K562 (cell line): Measurements from ENCODE around the gene SLC29A3. TPM values are rescaled to one million over a fixed set of nuclear protein-coding genes. Genes with fewer than 3 reads are reported as not detected.

ENCODE experiments used
- BRCA1 ChIP-seq, 2 experiments: fragments of 450-650 bp in 1 of 2; sonication (generic) in 1 of 2; formaldehyde crosslinking in 1 of 2; IDR thresholded peaks; 2 replicates each; pipeline versions ENCODE4 v1.5.0 to v1.6.1; 2017 to 2020; ENCODE audit warnings: mild to moderate bottlenecking in 1 of 2, missing genetic modification reagents in 1 of 2
- BRD4 ChIP-seq: fragments of 200-600 bp; sonication (generic); IDR thresholded peaks from 2 replicates; pipeline ENCODE4 v1.6.1; 2017; ENCODE audit warnings: inconsistent platforms
- CC2D1A ChIP-seq: fragments of 450-650 bp; IDR thresholded peaks from 2 replicates; pipeline ENCODE4 v1.6.1; 2017; ENCODE audit warnings: mild to moderate bottlenecking
- HLTF ChIP-seq: fragments of 450-650 bp; IDR thresholded peaks from 2 replicates; pipeline ENCODE4 v1.6.1; 2016
- SETDB1 ChIP-seq: IDR thresholded peaks from one replicate; pipeline ENCODE4 v1.6.1; 2012; ENCODE audit warnings: low read length, control low read depth, inconsistent platforms
- SPI1 ChIP-seq: IDR thresholded peaks from 2 replicates; pipeline ENCODE4 v1.6.1; 2011; ENCODE audit warnings: low read depth, low read length, control low read depth, borderline replicate concordance
- XRCC5 ChIP-seq: fragments of 200-400 bp; formaldehyde crosslinking; IDR thresholded peaks from 2 replicates; pipeline ENCODE4 v1.6.1; 2017; ENCODE audit warnings: low read depth, mild to moderate bottlenecking, low read length
- polyA plus RNA-seq, 8 experiments: library from polyadenylated mRNA; depleted of rRNA in 4 of 8; stranded (reverse) in 5 of 8; unstranded in 3 of 8; fragments of >200 nt; fragmentation: Nextera tagmentation in 2 of 8; fragmentation: Illumina TruSeq in 1 of 8; extraction: Ambion mirVana in 2 of 8; extraction: Trizol in 1 of 8; gene quantifications; 2 replicates each; pipeline versions ENCODE4 v1.2.1 to v1.2.3, GENCODE V29; 2011 to 2014; ENCODE audit warnings: inconsistent platforms in 1 of 8, missing spikeins in 1 of 8
- total RNA-seq, 7 experiments: library from RNA; depleted of rRNA in 6 of 7; stranded (reverse); fragments of >200 nt in 6 of 7; fragmentation: Illumina TruSeq in 2 of 7; extraction: Trizol in 2 of 7; gene quantifications; 2 replicates each; pipeline versions ENCODE4 v1.2.1 to v1.2.3, GENCODE V29; 2011 to 2021; ENCODE audit warnings: low replicate concordance in 1 of 7
- TF ChIP-seq, protein P1 (sequence below), 3 experiments: IDR thresholded peaks in 2 of 3; conservative IDR thresholded peaks in 1 of 3; 2 replicates each; pipeline ENCODE4 v1.5.1; 2011 to 2012; ENCODE audit warnings: low read length in 3 of 3, mild to moderate bottlenecking in 3 of 3, control low read depth in 2 of 3, improper control_type of control experiment in 1 of 3, inconsistent platforms in 1 of 3, low read depth in 1 of 3, mixed read lengths in 1 of 3, moderate library complexity in 1 of 3; ENCODE audit not compliant: insufficient read depth in 2 of 3
- TF ChIP-seq, protein P2 (sequence below): fragments of 450-650 bp; IDR thresholded peaks from 2 replicates; pipeline ENCODE4 v1.7.1; 2018; ENCODE audit warnings: mild to moderate bottlenecking, low read depth; ENCODE audit not compliant: partially characterized antibody
- TF ChIP-seq, protein P3 (sequence below): fragments of 250-450 bp; sonication (Bioruptor Pico); IDR thresholded peaks from 2 replicates; pipeline ENCODE4 v1.4.0; 2020; ENCODE audit warnings: borderline replicate concordance
- TF ChIP-seq, protein P4 (sequence below): fragments of 250-450 bp; sonication (Bioruptor Pico); IDR thresholded peaks from 2 replicates; pipeline ENCODE4 v1.5.0; 2021; ENCODE audit warnings: mild to moderate bottlenecking, moderate library complexity
- TF ChIP-seq, protein P5 (sequence below): fragments of 450-650 bp; formaldehyde crosslinking; IDR thresholded peaks from 2 replicates; pipeline ENCODE4 v1.4.0; 2022; ENCODE audit warnings: mild to moderate bottlenecking, moderate library complexity
- TF ChIP-seq, protein P6 (sequence below): IDR thresholded peaks from 2 replicates; pipeline ENCODE4 v1.6.1; 2011; ENCODE audit warnings: borderline replicate concordance, low read depth, mild to moderate bottlenecking, moderate library complexity, low read length; ENCODE audit not compliant: insufficient read depth, poor library complexity, severe bottlenecking

SLC29A3 gene
- total and polyA plus RNA-seq, 9 of the 15 experiments (the other 6 are each of a cell fraction or from before 2014, with no cell fraction given), result 2.1 to 10.7 (median 4.6) TPM

DNA sequence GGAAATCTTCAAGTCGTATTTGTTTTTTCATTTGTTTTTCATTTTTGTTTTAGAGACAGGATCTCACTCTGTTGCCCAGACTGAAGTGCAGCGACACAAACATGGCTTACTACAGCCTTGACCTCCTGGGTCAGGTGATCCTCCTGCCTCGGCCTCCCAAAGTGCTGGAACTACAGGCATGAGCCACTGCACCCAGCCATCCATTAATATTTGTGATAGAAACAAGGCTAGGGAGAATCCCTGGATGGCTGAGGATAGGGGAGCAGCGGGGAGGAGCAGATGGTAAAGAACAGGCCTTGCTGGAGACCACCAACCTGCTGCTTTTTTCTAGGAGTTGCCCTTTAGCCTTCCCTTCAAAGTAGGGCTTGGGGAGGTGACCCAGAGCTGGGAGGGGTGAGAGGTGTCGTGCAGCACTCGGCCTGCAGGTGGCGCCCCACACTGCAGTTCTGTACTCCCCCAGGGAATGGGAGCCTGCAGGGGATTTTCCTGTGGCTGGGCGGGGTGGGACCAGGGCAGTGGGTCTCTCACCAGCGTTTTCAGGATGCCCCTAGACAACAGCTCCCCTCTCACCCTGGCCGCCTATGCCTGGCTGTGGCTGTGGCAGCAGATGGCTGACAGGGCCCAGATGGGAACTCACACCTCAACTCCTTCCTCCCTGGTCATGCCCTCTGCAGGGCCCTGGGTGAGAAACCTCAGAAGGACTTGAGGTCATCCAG, 65.1 kb downstream of the SLC29A3 start (continued):
- TF ChIP-seq XRCC5, result peak; percentile 40; the same call in 1 of the 2 replicates
- TF ChIP-seq BRCA1 (IDR thresholded peaks at IDR 0.05), result no peak
- TF ChIP-seq BRCA1 (CRISPR knock-in tag; IDR thresholded peaks at IDR 0.05), result no peak
- TF ChIP-seq, protein P1, sequence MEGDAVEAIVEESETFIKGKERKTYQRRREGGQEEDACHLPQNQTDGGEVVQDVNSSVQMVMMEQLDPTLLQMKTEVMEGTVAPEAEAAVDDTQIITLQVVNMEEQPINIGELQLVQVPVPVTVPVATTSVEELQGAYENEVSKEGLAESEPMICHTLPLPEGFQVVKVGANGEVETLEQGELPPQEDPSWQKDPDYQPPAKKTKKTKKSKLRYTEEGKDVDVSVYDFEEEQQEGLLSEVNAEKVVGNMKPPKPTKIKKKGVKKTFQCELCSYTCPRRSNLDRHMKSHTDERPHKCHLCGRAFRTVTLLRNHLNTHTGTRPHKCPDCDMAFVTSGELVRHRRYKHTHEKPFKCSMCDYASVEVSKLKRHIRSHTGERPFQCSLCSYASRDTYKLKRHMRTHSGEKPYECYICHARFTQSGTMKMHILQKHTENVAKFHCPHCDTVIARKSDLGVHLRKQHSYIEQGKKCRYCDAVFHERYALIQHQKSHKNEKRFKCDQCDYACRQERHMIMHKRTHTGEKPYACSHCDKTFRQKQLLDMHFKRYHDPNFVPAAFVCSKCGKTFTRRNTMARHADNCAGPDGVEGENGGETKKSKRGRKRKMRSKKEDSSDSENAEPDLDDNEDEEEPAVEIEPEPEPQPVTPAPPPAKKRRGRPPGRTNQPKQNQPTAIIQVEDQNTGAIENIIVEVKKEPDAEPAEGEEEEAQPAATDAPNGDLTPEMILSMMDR (IDR thresholded peaks at IDR 0.05 in 2 of 3, conservative IDR thresholded peaks at IDR 0.05 in 1 of 3; ENCODE audit: insufficient read depth in 2 of 3, low read depth in 1 of 3, low read length in 3 of 3), result peak; percentile 95 to 98 (median 95)
- TF ChIP-seq, protein P2, sequence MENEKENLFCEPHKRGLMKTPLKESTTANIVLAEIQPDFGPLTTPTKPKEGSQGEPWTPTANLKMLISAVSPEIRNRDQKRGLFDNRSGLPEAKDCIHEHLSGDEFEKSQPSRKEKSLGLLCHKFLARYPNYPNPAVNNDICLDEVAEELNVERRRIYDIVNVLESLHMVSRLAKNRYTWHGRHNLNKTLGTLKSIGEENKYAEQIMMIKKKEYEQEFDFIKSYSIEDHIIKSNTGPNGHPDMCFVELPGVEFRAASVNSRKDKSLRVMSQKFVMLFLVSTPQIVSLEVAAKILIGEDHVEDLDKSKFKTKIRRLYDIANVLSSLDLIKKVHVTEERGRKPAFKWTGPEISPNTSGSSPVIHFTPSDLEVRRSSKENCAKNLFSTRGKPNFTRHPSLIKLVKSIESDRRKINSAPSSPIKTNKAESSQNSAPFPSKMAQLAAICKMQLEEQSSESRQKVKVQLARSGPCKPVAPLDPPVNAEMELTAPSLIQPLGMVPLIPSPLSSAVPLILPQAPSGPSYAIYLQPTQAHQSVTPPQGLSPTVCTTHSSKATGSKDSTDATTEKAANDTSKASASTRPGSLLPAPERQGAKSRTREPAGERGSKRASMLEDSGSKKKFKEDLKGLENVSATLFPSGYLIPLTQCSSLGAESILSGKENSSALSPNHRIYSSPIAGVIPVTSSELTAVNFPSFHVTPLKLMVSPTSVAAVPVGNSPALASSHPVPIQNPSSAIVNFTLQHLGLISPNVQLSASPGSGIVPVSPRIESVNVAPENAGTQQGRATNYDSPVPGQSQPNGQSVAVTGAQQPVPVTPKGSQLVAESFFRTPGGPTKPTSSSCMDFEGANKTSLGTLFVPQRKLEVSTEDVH, result no peak
- no peak for TF ChIP-seq BRD4
- no peak for TF ChIP-seq HLTF
- TF ChIP-seq, protein P3, sequence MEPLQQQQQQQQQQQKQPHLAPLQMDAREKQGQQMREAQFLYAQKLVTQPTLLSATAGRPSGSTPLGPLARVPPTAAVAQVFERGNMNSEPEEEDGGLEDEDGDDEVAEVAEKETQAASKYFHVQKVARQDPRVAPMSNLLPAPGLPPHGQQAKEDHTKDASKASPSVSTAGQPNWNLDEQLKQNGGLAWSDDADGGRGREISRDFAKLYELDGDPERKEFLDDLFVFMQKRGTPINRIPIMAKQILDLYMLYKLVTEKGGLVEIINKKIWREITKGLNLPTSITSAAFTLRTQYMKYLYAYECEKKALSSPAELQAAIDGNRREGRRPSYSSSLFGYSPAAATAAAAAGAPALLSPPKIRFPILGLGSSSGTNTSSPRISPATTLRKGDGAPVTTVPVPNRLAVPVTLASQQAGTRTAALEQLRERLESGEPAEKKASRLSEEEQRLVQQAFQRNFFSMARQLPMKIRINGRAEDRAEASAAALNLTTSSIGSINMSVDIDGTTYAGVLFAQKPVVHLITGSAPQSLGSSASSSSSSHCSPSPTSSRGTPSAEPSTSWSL (CRISPR knock-in tag), result no peak
- TF ChIP-seq, protein P4, sequence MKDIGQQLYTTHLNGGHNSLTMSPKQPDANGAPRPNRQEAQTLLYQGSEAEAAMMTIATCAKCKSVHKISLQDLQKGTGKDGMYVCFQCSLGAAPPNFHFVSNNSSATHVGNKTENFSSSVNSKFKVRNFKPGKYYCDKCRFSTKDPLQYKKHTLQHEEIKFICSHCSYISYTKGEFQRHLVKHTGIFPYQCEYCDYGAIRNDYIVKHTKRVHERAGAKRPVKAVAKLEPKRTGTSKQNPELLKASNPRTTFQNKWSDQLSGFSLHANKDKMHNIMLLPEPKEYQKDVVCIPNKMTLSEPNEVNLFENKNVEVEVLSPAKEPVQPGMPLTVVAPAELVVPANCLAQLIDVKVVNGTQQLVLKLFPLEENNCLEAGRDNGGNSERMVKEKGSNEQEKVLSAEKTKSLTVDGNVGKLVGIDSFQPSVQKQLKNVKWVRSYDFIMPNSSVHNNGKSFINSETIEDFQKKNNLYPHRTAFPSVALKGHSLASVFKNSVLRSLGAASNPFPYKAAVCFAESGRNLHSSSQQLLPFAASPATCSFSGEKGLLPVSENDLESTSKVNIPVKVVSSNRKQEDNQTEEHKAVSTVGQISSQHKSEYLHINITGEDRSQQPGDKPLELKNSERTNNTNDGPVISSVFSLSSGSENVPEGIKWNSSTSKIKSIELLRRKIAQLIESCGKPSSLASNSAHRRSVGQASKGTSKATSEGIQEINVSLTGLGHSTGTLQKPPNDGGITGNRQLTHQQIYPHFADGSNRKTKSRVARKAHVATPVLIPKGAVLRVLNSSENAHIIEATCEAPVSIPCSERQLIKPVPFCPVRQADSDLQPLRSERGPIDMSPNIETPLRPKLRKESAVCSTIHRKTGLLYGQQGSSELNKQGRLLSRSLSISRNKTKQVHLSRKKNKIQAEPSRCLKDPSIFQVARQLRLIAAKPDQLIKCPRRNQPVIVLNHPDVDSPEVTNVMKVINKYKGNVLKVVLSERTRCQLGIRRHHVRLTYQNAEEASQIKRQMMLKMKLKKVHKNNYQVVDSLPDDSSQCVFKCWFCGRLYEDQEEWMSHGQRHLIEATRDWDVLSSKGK (CRISPR knock-in tag), result no peak
- TF ChIP-seq, protein P5, sequence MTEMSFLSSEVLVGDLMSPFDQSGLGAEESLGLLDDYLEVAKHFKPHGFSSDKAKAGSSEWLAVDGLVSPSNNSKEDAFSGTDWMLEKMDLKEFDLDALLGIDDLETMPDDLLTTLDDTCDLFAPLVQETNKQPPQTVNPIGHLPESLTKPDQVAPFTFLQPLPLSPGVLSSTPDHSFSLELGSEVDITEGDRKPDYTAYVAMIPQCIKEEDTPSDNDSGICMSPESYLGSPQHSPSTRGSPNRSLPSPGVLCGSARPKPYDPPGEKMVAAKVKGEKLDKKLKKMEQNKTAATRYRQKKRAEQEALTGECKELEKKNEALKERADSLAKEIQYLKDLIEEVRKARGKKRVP, result no peak
- no peak for TF ChIP-seq SPI1
- TF ChIP-seq, protein P6, sequence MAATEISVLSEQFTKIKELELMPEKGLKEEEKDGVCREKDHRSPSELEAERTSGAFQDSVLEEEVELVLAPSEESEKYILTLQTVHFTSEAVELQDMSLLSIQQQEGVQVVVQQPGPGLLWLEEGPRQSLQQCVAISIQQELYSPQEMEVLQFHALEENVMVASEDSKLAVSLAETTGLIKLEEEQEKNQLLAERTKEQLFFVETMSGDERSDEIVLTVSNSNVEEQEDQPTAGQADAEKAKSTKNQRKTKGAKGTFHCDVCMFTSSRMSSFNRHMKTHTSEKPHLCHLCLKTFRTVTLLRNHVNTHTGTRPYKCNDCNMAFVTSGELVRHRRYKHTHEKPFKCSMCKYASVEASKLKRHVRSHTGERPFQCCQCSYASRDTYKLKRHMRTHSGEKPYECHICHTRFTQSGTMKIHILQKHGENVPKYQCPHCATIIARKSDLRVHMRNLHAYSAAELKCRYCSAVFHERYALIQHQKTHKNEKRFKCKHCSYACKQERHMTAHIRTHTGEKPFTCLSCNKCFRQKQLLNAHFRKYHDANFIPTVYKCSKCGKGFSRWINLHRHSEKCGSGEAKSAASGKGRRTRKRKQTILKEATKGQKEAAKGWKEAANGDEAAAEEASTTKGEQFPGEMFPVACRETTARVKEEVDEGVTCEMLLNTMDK, result peak; percentile 21
- TF ChIP-seq CC2D1A, result peak; percentile 50; the same call in 1 of the 2 replicates
- no peak for TF ChIP-seq SETDB1
